ENCODE measurements around the gene CCDC188.

CCDC188 gene

GRCh38 chr22:20124083-20124787 is 26.6 kb downstream of the CCDC188 start:
- in situ Hi-C loops (cut with MboI; ENCODE audit: low sequenced_read_pairs), result no loop called here

DNA sequence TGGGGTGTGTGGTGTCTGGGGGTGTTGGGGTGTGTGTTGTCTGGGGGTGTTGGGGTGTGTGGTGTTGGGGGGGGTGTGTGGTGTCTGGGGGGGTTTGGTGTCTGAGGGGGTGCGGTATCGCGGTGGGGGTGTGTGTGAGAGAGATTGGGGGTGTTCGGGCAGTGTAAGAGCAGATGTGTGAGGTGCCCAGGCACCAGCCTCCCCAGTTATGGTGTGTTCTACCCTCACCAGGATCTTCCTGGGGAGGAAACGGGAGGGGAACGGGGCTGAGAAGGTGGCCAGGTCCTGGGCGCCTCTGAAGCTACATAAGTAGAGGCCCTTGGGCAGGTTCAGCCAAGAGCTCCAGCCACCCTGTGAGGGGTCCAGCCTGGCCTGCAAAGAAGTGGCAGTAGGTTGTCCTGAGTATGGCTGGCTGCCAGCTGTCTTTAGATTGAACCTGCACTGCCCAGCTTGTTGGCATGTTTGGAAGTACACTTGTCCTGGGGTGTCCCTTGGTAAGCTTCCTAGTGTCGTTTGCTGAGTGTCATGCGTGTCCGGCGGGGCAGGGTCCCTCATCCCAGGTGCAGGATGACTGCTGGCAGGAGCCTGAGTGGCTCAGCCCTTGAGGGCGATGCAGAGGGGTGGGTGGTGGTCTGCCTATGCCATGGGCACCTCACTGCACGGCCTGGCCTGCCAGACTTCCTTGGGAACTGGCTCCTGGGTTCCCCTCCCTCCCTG is 27.3 kb downstream of the CCDC188 start:
- in situ Hi-C loops (cut with MboI; ENCODE audit: low sequenced_read_pairs), result no loop called here

GRCh38 chr22:20121856-20122415 is 28.9 kb downstream of the CCDC188 start:
- in situ Hi-C loops (cut with MboI; ENCODE audit: low sequenced_read_pairs), result no loop called here

- in situ Hi-C loops (cut with MboI; ENCODE audit: low sequenced_read_pairs), result no loop called here
These were observed 32.4 kb downstream of the CCDC188 start for GRCh38 chr22:20118300-20119020.

GRCh38 chr22:20117633-20118299 is 33.1 kb downstream of the CCDC188 start:
- in situ Hi-C loops (cut with MboI; ENCODE audit: low sequenced_read_pairs), result no loop called here

DNA sequence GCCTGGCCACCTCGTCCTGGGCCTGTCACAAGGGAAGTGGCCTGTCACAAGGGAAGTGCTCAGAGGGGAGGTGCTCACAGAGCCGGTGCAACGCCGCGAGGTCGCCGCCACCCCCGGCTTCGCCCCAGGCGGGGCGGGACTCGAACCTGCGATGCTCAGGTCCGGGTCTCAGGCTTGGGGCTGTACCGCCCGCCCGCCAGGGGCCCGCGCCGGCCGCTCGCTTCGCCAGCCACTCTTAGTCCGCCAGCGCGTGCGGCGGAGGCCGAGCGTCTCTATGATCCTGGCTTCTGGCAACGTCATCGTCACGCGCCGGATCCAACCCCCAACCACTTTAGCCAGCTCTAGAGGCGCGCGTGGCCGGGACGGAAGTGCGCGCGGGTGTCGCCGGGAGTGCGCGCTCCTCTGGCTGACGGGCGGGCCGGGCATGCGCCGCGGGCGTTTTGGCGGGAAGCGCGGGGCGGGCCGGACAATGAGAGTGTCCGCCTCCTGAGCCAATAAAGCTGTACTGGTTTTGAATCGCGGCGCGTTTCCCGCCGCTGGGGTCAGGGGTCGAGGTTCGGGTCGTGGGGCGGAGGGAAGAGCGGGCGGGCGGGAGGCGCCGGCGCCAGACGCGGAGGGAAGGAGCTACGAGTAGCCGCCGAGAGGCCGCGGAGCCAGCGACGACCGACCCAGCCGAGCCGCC is 33.8 kb downstream of the CCDC188 start, which contains the start of gene TRMT2A:
Gene TRMT2A, minus strand, starts transcription at position 276 of the 682 bp plus-strand sequence. CDS start 320 bp downstream, outside the sequence.
- in situ Hi-C loops (cut with MboI; ENCODE audit: low sequenced_read_pairs), result no loop called here

GRCh38 chr22:20116376-20116950 is 34.4 kb downstream of the CCDC188 start:
- in situ Hi-C loops (cut with MboI; ENCODE audit: low sequenced_read_pairs), result no loop called here

DNA sequence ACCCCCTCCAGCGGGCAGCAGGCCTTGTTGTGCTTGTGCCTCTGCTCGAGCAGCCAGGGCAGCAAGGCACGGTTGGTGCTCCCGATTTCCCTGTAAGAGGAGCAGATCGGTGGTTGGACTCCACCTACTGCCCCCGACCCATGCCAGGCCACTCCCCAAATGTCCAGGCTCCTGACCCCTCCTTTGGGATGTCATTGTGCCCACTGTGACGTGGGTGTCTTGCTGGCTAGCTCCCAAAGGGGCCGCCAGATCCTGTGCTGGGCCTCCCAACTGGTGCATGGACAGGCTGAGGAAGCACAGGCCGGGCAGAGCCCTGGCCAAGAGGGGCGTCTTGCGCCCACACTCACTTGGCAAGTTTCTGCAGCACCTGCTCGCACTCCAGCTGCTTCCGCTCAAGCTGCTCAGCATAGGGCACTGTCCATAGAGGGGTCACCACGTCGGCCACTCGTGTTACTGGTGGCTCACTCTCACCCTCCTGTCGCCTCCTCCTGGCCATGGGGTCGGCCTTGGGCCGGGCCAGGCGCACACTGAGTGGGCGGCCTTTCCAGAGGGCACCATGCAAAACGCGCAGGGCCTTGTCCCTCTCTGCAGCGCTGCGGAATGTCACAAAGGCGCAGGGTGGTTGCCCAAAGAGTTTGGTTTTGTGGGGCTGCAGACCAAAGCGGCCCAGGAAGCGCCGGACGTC is 35.0 kb downstream of the CCDC188 start, which contains the start of gene RANBP1:
Gene RANBP1, plus strand, starts transcription at position 414 of the 685 bp plus-strand sequence. Its CDS starts 81 bp downstream, at position 495.
- in situ Hi-C loops (cut with MboI; ENCODE audit: low sequenced_read_pairs), result no loop called here

- in situ Hi-C loops (cut with MboI; ENCODE audit: low sequenced_read_pairs), result no loop called here
These were observed 36.1 kb downstream of the CCDC188 start for GRCh38 chr22:20114506-20115475.

DNA sequence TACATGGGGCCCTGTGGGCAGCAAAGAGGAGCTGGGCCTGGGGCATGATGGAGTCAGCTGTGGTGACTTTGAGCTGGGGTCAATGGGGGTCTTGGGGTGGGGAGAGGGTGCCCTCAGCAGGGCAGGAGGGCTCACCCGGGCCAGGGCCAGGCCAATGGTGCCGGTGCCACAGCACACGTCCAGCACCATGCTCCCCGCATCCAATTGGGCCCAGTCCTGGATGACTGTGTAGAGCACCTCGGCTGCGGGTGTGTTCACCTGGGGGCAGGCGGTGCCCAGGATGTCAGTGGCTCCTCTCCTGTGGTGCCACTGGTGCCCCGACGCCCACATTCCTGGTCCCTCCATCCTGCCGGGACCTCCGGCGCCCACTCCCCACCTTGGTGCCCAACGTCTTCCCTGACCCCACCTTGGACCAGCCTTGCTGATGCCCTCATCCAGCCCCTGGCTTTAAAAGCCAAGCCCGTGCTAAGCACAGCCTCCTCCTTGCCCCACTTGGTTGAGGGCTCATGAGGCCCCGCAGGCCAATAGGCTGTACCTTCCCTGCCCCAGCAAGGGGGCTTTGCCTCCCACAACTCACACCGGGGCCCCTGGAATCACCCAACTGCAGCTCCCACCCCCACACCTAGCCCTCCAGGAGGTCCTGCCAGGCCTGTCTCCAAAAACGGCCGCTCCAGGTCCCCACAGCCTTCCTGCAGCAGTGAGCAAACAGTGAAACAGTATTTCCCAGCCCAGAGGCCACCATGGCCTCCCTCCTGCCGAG is 37.1 kb downstream of the CCDC188 start:
- in situ Hi-C loops (cut with MboI; ENCODE audit: low sequenced_read_pairs), result no loop called here

DNA sequence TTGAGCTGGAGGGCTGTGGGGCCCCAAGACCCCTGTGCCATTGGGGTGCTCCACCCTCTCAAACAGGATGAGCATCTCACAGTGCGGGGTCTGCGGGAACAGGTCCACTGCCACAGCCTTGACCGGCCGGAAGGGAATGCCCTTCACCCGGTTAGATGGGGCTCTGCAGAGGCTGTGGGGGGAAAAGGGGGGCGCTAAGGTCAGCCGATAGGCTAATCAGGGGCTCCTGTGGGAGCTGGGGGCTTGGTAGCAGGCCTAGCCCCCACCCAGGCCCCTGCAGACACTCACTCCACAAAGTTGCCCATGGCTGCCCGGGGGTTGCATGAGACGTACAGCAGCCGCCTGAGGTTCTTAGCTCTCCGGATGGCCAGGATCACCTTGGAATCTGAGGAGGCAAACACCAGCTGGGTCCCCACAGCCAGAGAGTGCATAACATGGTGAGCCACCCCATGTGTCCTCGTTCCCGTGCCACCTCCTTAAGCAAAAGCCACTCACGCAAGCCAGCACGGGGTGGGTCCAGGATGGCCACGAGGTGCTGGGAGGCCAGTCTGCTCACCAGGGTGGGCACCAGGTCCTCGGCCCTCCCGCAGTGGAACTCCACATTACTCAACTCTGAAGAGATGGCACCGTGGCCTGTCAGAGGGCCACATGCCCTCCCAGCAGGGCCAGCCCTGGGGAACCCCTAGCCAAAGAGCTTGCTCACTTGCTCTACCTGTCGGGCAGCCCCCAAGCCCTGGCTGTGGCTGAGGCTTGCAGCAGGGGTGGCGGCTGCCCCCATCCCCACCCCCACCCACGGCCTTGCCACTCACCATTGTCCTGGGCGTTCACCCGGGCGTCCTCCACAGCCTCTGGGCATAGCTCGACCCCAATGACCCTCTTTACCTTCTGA is 38.0 kb downstream of the CCDC188 start:
- in situ Hi-C loops (cut with MboI; ENCODE audit: low sequenced_read_pairs), result no loop called here

GRCh38 chr22:20111689-20112622 is 38.9 kb downstream of the CCDC188 start:
- in situ Hi-C loops (cut with MboI; ENCODE audit: low sequenced_read_pairs), result no loop called here

- in situ Hi-C loops (cut with MboI; ENCODE audit: low sequenced_read_pairs), result no loop called here
These were observed 39.7 kb downstream of the CCDC188 start for GRCh38 chr22:20111045-20111688.

- in situ Hi-C loops (cut with MboI; ENCODE audit: low sequenced_read_pairs), result no loop called here
These were observed 40.4 kb downstream of the CCDC188 start for GRCh38 chr22:20110359-20110985.
